H54 (cell line): Measurements from ENCODE around the gene TOX3.

Experiments
- DNase-seq: peaks from one replicate; pipeline ENCODE4 v3.0.0; 2011; ENCODE audit warnings: low spot score, mixed read lengths; ENCODE audit not compliant: insufficient read length
- FAIRE-seq: peaks from 3 replicates; lab custom pipeline; 2011; peaks lifted over from hg19 to GRCh38; lab: Jason Lieb, UNC
- POLR2A ChIP-seq: IDR thresholded peaks from 2 replicates; pipeline ENCODE4 v1.6.1; 2011; ENCODE audit warnings: low read depth, mild to moderate bottlenecking, low read length

The TOX3 gene

DNA sequence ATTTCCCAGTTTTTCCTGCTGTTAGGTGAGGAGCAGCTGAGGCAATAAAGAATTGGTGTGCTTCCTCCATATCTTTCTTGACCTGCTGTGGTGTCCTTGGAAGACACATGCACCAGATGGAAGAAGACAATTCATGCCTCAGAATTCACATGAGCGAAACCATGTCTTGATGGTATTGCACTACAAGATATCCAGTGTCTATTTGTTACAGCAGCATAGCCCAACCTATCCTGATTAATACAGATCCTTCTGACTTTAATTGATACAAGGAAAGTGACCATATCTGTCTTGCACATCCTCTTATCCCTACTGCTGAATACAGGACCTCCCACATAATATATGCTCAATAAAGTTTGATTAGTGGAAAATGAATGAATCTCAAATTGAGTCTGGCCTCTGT is 9.1 kb upstream of the TOX3 start:
- no peak for TF ChIP-seq POLR2A
- FAIRE-seq (no peak), DNase-seq (no peak)

- DNase-seq, result no peak
- no peak for FAIRE-seq
- TF ChIP-seq POLR2A, result no peak
These were observed 8.6 kb upstream of the TOX3 start for GRCh38 chr16:52555572-52555971.

GRCh38 chr16:52554334-52554733 is 7.4 kb upstream of the TOX3 start:
- no peak for TF ChIP-seq POLR2A
- no peak for DNase-seq
- no peak for FAIRE-seq

DNA sequence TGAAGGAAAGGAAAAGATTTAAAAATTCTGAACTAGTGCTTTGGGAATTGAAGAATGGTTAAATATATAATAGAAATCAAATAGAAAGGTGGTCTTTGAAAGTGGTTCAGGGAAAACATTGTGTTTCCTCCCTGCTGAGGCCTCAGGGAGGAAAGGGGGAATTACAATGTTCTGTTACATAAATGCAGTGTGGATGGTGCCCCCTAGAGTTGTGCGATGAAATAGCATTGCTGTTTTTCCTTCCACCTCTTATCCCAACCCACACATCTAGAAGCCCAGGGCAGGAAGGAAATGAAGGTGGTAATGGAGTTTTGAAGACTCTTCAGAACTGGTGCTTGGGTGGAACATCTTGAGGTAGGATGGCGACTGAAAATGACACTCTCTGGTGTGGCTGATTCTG is 6.4 kb upstream of the TOX3 start:
- FAIRE-seq, result no peak
- DNase-seq, result no peak
- TF ChIP-seq POLR2A, result no peak

- no peak for TF ChIP-seq POLR2A
- DNase-seq, result no peak
These were observed 5.7 kb upstream of the TOX3 start for GRCh38 chr16:52552643-52553042.

GRCh38 chr16:52549011-52549692 is 2.2 kb upstream of the TOX3 start:
- DNase-seq, result no peak
- FAIRE-seq, result no peak
- no peak for TF ChIP-seq POLR2A

More at GRCh38 chr16:52552643-52553042, 5.7 kb upstream of the TOX3 start:
- no peak for FAIRE-seq

DNA sequence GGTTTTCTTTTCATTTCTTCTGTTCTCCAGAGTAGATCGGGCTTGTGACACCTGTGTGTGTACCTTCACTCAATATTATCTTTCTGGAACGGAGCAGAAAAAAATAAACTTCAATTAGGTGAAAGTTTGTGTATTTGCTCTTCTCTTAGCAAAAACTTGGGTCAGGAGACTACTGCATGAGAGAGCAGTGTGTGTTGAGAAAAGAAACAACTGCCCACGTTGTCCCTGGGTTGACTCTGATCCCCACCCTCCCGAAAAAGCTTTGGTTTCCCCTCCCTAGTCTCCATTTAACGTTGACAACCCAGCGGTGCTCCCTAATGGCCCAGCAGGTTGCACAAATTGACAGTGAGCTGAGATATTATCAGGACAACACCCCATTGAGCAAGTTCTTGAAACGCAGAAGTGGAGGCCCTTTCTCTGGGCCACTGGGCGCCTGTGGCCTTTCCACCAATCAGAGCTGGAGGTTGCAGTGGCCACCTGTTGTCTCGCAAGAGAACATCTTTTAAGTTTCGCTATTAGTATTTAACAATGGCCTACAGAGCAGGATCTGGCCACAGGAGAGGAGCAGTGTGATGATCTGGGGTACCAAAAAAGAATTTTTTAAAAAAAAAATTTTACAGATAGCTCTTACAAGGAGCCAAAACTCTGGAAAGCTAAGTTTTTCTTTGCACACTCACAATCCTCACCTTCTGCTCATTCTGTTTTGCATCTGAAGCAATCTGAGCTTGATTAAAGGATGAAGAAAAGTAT is 1.5 kb upstream of the TOX3 start:
- FAIRE-seq, result no peak
- TF ChIP-seq POLR2A, result no peak
- DNase-seq, result no peak

DNA sequence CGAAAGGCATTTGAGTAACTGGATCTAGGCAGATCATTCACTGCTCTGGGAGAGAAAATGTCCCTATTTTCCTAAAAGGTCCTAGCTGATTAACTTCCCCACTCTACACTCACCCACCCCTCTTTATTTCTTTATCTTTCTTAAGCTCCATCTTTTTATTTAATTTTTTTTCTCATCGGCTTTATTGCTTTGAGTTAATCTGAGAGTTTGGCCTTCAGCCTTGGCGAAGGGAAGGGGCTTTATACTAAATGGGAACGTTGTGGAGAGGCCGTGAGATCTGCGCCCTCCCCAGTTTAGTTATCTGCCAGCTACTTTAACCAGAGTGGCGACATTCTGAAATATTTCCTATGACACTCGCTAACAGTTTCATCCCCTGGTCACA is 882 bp upstream of the TOX3 start:
- FAIRE-seq, result no peak
- no peak for DNase-seq
- TF ChIP-seq POLR2A, result no peak

DNA sequence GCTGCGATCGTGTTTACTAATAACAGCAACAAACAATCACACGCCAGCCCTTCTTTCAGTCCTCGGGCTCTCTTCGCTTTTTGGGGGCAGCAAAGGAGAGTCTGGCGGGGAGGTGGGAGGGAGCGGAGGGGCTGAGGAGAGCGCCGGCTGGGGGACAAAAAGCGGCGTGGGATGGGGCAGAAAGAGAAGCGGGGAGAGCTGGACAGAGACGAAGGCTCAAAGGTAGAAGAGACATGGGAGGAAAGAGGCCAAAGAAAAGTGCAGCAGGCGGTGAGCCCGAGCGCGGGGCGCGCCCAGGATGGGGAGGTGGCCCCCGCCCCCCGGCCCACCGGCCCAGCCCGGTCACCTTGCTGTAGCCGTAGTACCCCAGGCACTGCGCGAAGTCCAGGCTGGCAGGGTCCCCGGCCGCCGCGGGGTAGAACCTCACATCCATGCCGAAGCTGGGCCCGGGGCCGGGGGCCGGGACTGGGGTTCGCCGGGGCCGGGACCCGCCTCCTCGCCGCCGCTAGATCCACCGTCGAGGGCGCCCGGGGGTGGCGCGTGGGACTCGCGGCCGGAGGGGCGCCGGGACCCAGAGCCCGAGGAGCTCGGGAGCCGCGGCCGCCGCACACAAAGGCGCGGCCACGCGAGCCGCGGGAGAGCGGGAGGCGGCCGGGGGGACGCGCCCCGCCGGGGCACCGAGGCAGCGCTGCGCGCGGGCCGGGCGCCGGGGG is 496 bp downstream of the TOX3 start:
- TF ChIP-seq POLR2A, result no peak
- DNase-seq (no peak), FAIRE-seq (no peak)

DNA sequence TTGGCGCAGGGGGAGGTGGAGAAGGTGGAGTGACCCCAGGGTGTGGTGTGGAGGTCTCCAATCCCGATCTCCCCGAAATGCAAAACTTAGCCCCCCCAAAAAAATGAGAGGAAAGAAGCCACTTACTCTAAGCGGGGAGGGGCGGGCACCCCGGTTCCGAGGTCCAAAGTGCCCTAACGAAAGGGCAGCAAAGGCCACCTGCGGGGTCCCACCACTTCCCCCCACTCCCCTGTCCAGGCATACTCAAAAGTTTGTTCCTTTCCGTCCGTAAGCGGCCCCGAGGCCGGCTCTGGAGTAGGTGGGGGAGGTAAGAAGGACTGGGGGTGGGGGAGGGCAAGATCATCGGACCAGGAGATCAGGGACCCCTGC is 1.1 kb downstream of the TOX3 start:
- DNase-seq (no peak), FAIRE-seq (no peak)
- no peak for TF ChIP-seq POLR2A

- no peak for FAIRE-seq
- DNase-seq, result no peak
- TF ChIP-seq POLR2A, result no peak
These were observed 1.6 kb downstream of the TOX3 start for GRCh38 chr16:52545222-52545897.

DNA sequence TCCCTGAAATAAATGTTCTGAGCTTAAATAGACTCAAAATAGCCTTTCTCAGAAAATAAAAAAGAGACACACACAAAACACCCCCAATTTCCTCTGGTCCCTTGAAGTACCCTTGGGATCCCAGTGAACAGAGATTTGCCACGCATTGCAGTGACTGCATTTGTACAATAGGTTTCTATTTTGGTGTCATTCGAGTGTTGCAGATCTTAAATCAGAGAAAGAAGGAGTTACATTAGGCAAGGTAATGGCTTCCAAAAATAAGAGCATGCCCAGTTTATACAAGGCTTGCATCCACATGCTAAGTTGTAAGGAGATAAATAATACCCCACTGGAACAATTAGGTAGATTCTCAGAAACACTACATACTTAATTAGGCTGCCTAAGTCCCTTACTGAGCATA is 2.2 kb downstream of the TOX3 start:
- DNase-seq, result no peak
- FAIRE-seq, result no peak
- TF ChIP-seq POLR2A, result no peak

DNA sequence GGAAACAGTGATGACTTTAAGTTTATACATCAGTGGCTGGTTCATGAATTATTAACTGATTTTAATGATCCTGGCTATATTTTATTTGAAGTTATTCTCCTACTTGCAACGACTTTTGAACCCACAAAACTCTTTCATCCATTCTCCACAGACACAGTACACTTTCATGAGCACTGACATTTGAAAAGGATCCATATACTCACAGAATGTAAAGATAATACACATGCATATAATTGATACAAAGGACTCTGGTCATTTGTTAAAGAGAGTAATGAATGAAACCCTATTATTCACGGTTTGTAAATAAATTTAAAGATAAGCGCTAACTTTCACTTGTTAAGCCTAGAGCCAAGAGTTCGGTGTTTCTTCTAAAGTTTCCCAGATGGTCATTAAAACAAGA is 3.3 kb downstream of the TOX3 start:
- DNase-seq, result no peak
- TF ChIP-seq POLR2A, result no peak
- FAIRE-seq, result no peak

DNA sequence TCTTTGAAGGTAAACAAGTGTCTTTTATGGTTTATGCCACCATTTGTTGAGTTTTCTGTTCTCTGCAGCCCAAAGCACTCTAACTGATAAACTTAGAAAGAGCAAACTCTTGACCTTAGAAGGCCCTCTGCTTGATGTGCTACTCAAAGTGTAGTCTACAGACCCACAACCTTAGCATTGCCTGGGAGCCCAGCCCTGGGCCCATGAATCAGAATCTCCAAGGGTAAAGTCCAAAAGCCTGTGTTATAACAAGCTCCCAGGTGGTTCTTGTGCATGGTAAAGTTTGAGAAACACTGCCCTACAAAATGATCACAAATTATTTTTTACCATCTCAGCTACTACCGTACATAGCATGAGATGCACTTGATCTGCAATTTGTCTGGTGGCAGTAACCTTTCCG is 6.0 kb downstream of the TOX3 start:
- FAIRE-seq (no peak), DNase-seq (no peak)
- TF ChIP-seq POLR2A, result no peak
